ENCODE results near the gene AP4E1. TPM values are rescaled to one million over a fixed set of nuclear protein-coding genes. Genes with fewer than 3 reads are reported as not detected.
A peak's percentile ranks its signal among the peaks of the same experiment; 100 is the strongest.
"Not testable (repeated sequence)": the region's sequence is repeated elsewhere in the genome, so short reads cannot be mapped to it uniquely, and the experiment has no call there.

AP4E1 gene
- total RNA-seq, 1 donor from 2014 or later, result 19.7 TPM

- no peak for DNase-seq (ENCODE audit: low read depth)
These were observed 36.2 kb downstream of the AP4E1 start for GRCh38 chr15:50944672-50945071.

GRCh38 chr15:50945725-50946124, 37.2 kb downstream of the AP4E1 start:
- DNase-seq (ENCODE audit: low read depth), result no peak

GRCh38 chr15:50950745-50951144, 42.3 kb downstream of the AP4E1 start:
- not testable (repeated sequence) for DNase-seq (ENCODE audit: low read depth)

- DNase-seq (ENCODE audit: low read depth), result no peak
These were observed 44.8 kb downstream of the AP4E1 start for GRCh38 chr15:50953302-50953701.

- DNase-seq (ENCODE audit: low read depth), result not testable (repeated sequence)
These were observed 46.4 kb downstream of the AP4E1 start for GRCh38 chr15:50954837-50955236.

- no peak for DNase-seq (ENCODE audit: low read depth)
These were observed 51.2 kb downstream of the AP4E1 start for GRCh38 chr15:50959717-50960116.

GRCh38 chr15:50964075-50964474, 55.6 kb downstream of the AP4E1 start:
- no peak for DNase-seq (ENCODE audit: low read depth)

- no peak for DNase-seq (ENCODE audit: low read depth)
These were observed 59.9 kb downstream of the AP4E1 start for GRCh38 chr15:50968353-50968752.

GRCh38 chr15:50970524-50970923, 62.0 kb downstream of the AP4E1 start:
- no peak for DNase-seq (ENCODE audit: low read depth)

GRCh38 chr15:50971115-50971514, 62.6 kb downstream of the AP4E1 start:
- no peak for DNase-seq (ENCODE audit: low read depth)

GRCh38 chr15:50971542-50971941, 63.1 kb downstream of the AP4E1 start:
- DNase-seq (ENCODE audit: low read depth), result no peak

GRCh38 chr15:50973605-50974004, 65.1 kb downstream of the AP4E1 start:
- no peak for DNase-seq (ENCODE audit: low read depth)

GRCh38 chr15:50977162-50977561, 68.7 kb downstream of the AP4E1 start:
- peak; percentile 31 for DNase-seq (ENCODE audit: low read depth)

- peak; percentile 10 for DNase-seq (ENCODE audit: low read depth)
These were observed 70.1 kb downstream of the AP4E1 start for GRCh38 chr15:50978580-50978979.

- peak; percentile 63 for DNase-seq (ENCODE audit: low read depth)
These were observed 70.6 kb downstream of the AP4E1 start for GRCh38 chr15:50979041-50979440.

- DNase-seq (ENCODE audit: low read depth), result peak; percentile 26
These were observed 85.1 kb downstream of the AP4E1 start for GRCh38 chr15:50993598-50993997.

GRCh38 chr15:50996641-50997040, 88.2 kb downstream of the AP4E1 start:
- DNase-seq (ENCODE audit: low read depth), result no peak

- no peak for DNase-seq (ENCODE audit: low read depth)
These were observed 89.0 kb downstream of the AP4E1 start for GRCh38 chr15:50997371-50998051.

GRCh38 chr15:51004103-51004551, 95.6 kb downstream of the AP4E1 start:
- no peak for DNase-seq (ENCODE audit: low read depth)

GRCh38 chr15:51006336-51006985, 98.0 kb downstream of the AP4E1 start:
- no peak for DNase-seq (ENCODE audit: low read depth)

GRCh38 chr15:51007131-51007666, 98.7 kb downstream of the AP4E1 start:
- no peak for DNase-seq (ENCODE audit: low read depth)

GRCh38 chr15:51011212-51011611, 102.7 kb downstream of the AP4E1 start:
- no peak for DNase-seq (ENCODE audit: low read depth)

GRCh38 chr15:51016615-51017014, 108.1 kb downstream of the AP4E1 start:
- no peak for DNase-seq (ENCODE audit: low read depth)

Measured in myocyte (in vitro differentiated cells).